Left colon (tissue), 2 donors: ENCODE measurements around the gene STARD10. TPM values are rescaled to one million over a fixed set of nuclear protein-coding genes. Genes with fewer than 3 reads are reported as not detected.

Source experiments
- ATAC-seq: fragments of 200-7000 bp; cut with Tn5 transposase; one replicate; pipeline ENCODE4 v1.9.1; 2020; ENCODE audit warnings: mild to moderate bottlenecking, moderate library complexity
- DNase-seq, 2 donors: peaks; one replicate each; pipeline ENCODE4 v3.0.0-alpha.2; 2020
- intact Hi-C, 2 donors: fragments of 100-400 bp; cut with DNase I in 1 of 2; cut with micrococcal nuclease in 1 of 2; formaldehyde crosslinking; loops; one replicate each; pipeline versions ENCODE4 v1.11.2 to v1.14.0; 2022; cut with DNase I, micrococcal nuclease
- long read RNA-seq: library from polyadenylated mRNA; unstranded; transcript quantifications from one replicate; pipeline ENCODE4 v2.0.0, GENCODE V29; 2021
- total RNA-seq, 2 donors: library from RNA; stranded (reverse); fragmentation: NEBNext Ultra II Directional; extraction: Animal tissue kit (Norgen Biotek cat#: 25700); gene quantifications; one replicate each; pipeline ENCODE4 v1.2.1, GENCODE V29; 2021
- donor health status: DM: no; HTN: no; CAD: no.
- donor health status: DM: yes; HTN: yes; CAD: no.

STARD10 gene
- total RNA-seq = 100 to 1,000 TPM; 417 to 464 TPM
- long read RNA-seq, transcript STARD10-217 (3 exons, 506 nt) = minor isoform, 15 of 524 reads
- long read RNA-seq, transcript STARD10-220 (7 exons, 1,085 nt) = minor isoform, 9 of 524 reads
- long read RNA-seq, transcript STARD10-210 (7 exons, 1,100 nt) = major isoform, 348 of 524 reads
- long read RNA-seq, partial matches to known transcripts = 79 of 524 reads
- long read RNA-seq, other reads (novel, unspliced or antisense) = 70 of 524 reads

DNA sequence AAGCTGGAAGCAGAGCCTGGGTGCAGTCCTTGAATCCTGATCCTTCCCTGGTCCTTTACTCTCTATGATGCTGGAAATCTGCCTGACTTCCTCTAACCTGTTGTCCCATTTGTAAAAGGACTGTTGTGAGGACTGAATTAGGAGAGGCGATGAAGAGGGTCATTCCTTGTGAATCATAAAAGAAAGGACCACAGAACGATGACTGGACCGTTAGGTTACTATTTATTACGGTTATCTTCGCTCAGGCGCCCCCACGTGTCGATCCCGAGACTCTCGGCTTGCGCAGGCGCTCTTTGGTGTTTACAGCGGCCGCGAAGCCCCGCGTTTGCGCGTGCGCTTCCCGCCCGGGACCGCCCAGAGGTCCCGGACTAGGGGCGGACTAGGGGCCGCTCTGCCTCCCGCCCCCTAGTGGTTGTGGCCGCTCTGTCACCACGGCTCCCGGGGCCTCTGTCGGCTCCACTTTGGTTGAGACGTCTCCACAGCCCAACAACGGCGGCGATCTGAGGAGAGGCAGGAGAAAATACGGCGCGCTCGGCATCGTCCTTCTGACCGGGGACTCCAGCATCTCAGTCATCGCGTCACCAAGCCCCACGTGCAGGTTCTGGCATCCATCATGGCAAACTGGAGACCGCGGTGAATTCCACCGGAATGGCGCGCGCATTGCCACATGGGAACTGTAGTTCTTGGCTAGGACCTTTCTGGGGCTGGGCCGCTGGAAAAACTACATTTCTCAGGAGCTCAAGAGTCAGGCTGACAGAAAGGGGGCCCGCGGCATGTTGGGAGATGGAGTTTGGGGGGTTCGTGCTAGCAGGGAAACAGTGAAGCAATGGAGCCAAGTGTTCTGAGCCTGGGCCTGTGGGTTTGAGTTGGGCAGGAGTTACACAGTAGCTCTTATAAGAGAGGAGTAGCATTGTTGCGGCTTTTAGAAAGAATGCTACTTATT, at the start of gene STARD10:
STARD10 (minus strand) TSS at position 623 of the 943 bp plus-strand sequence. CDS start 12,866 bp downstream, outside the sequence.
- peak; percentile 95 to 99 for DNase-seq
- peak; percentile 95 for ATAC-seq
- intact Hi-C loops = loop anchor here in 1 of 2 donors (5.0 kb wide), 1 partner anchor 66 kb away; no protein-coding TSS in a partner anchor

GRCh38 chr11:72842653-72843330, 48.9 kb upstream of the STARD10 start:
- DNase-seq = no peak
- no peak for ATAC-seq
- intact Hi-C loops = no loop called here

DNA sequence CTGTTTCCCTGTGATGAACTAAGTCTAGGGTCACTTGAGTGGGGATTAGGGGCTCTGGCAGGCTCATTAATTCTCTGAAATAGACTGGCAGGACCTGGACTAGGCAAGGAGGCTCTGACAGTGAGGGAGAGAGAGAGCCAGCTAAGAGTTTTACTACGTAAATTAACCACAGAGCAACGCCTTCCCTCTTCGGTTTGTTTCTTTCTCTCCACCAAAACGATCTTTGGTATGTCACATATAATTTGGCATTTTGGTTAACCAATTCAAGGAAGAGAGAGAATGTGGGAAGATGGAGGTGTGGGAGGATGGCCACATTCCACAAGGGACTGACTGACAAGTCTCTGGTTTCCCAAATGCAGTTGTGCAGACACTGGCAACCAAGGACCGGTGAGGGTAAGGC, 48.3 kb upstream of the STARD10 start:
- ATAC-seq = no peak
- intact Hi-C loops = no loop called here
- DNase-seq = no peak

GRCh38 chr11:72841397-72841796, 47.5 kb upstream of the STARD10 start:
- DNase-seq = no peak
- intact Hi-C loops = no loop called here
- no peak for ATAC-seq

DNA sequence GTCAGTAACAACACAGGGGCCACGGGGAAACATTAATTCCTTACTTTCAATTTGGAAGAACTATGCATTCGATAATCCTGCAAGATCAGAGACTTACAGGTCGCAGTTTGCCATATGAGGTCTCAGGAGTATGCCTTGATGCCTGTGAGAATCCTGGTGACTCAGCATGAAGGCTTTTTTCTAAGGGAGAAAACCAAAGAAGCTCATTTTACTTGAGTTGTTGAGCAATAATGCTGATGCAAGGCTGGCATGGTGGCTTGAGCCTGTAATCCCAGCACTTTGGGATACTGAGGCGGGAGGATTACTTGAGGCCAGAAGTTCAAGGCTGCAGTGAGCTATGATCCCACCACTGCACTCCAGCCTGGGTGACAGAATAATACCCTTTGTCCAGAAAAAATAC, 46.9 kb upstream of the STARD10 start:
- ATAC-seq = no peak
- intact Hi-C loops = no loop called here
- no peak for DNase-seq

DNA sequence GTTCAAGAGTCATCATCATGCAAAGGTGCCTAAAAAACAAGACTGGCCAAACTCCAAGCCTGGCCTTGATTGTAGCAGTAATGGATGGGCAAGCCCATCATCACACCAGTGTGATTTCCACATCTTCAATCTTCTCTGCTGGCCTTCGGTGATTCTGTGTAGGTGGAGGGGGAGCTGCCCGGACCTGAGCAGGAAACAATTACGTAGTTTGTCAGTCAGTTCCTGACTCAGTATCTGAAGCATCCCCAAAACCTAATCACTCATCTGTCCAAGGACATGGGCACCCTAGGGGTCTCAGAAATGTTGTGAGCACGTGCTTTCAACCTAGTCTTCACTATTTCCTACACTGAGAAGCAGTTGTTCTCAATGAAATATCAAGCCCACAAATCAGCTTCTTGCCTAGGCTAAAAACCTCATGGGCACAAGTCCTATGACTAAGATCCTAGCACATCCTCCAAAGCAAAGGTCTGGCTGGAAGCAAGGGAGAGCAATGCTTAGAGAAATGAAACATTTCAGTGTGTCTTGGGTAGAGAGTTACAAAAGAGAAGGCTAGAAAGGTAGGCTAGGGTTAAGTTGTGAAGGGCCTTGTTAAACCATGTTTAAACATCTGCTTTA, 45.0 kb upstream of the STARD10 start:
- ATAC-seq (no peak), DNase-seq (no peak)
- intact Hi-C loops = loop anchor here in 1 of 2 donors (10.0 kb wide), 1 partner anchor 336 kb away; no protein-coding TSS in a partner anchor

DNA sequence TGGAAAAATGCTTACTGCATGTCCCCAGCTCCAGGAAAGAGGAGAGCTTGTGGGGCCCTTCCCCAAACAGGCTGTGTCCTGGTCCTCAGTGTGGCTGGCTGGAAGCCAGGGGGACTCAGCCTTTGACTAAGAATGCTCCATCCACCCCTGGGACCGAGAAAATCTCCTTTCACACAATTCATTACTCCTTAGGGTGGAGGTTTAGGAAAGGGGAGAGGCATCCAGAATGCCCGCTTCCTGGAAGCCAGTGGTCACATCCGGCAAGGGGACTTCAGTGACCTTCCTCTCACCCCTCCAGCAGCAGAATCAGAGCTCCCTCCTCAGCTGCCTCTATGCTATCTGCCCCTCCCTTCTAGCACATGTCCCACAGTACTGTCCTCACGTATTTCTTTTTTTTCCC, 42.3 kb upstream of the STARD10 start:
- ATAC-seq = no peak
- no peak for DNase-seq
- intact Hi-C loops = loop anchor here in 1 of 2 donors (10.0 kb wide), 1 partner anchor 339 kb away; no protein-coding TSS in a partner anchor

DNA sequence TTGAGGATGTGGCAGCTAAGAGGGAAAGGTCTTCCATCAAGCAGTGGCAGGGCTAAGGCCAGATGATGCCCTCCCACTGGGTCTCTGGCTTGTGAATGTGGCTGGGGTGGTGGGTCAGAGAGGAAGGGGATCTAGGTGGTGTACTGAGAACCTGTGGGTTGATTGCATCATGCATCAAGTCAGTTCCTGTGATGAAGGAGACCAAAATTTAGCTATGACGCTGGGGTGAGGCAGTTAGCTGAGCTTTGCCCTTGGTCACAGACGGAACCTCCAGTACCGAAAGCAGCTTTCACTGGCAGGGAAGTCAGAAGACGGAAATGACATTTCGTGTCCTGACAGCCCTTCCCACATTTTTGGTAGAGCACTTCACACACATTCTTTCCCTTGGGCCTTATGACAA, 41.1 kb upstream of the STARD10 start:
- no peak for DNase-seq
- no peak for ATAC-seq
- intact Hi-C loops = loop anchor here in 1 of 2 donors (10.0 kb wide), 1 partner anchor 340 kb away; no protein-coding TSS in a partner anchor

GRCh38 chr11:72833811-72834493, 40.1 kb upstream of the STARD10 start:
- DNase-seq (no peak), ATAC-seq (no peak)
- intact Hi-C loops = loop anchor here in 1 of 2 donors (10.0 kb wide), 1 partner anchor 341 kb away; no protein-coding TSS in a partner anchor

GRCh38 chr11:72833083-72833733, 39.4 kb upstream of the STARD10 start:
- ATAC-seq (no peak), DNase-seq (no peak)
- intact Hi-C loops = loop anchor here in 1 of 2 donors (10.0 kb wide), 1 partner anchor 342 kb away; no protein-coding TSS in a partner anchor

GRCh38 chr11:72832301-72833082, 38.6 kb upstream of the STARD10 start:
- no peak for DNase-seq
- ATAC-seq = no peak
- intact Hi-C loops = loop anchor here in 1 of 2 donors (10.0 kb wide), 1 partner anchor 342 kb away; no protein-coding TSS in a partner anchor

- intact Hi-C loops = loop anchor here in 1 of 2 donors (10.0 kb wide), 1 partner anchor 343 kb away; no protein-coding TSS in a partner anchor
- peak; percentile 72 to 84 for DNase-seq
- ATAC-seq = peak; percentile 89
Observed at GRCh38 chr11:72831521-72832300, 37.9 kb upstream of the STARD10 start.

DNA sequence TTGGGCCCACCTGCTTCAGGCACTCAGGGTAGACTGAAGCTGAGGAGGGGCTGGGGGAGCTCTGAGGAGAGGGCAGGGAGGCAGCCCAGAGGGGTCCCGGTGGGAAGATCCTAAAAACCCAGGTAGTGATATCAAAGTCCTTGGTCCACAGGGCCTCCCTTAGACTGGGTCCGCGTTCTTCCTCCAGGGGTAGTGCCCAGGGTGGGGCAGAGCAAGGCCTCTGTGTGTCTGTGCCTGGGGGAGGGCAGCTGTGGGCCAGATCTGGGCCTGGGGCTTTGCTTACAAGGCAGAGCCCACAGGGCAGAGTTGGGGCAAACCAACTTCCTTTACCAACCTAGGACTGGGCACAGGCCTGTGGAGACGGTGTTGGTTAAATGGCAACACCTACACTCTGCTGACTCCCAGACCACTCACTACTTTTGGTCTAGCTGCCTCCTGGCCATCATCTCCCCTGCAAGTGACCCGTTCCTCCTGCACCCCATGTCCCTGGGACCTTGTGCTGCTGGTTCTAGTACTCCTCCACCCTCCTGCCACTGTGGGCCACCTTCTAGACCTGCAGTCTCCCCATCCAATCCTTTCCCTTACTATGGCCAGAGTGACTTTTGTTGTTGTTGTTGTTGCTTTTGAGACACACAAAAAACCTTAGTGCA, 36.2 kb upstream of the STARD10 start:
- ATAC-seq (no peak), DNase-seq (no peak)
- intact Hi-C loops = loop anchor here (2.0 to 10.0 kb wide), 2 partner anchors 345 to 349 kb away; no protein-coding TSS in a partner anchor

GRCh38 chr11:72829178-72829577, 35.3 kb upstream of the STARD10 start:
- DNase-seq (no peak), ATAC-seq (no peak)
- intact Hi-C loops = loop anchor here in 1 of 2 donors (2.0 kb wide), 1 partner anchor 350 kb away; no protein-coding TSS in a partner anchor

GRCh38 chr11:72828692-72829101, 34.9 kb upstream of the STARD10 start:
- no peak for ATAC-seq
- intact Hi-C loops = loop anchor here in 1 of 2 donors (2.0 kb wide), 1 partner anchor 350 kb away; no protein-coding TSS in a partner anchor
- DNase-seq = no peak
